ENCODE measurements around the gene BEX1.
A peak's percentile ranks its signal among the peaks of the same experiment; 100 is the strongest.
"Not testable (repeated sequence)": the region's sequence is repeated elsewhere in the genome, so short reads cannot be mapped to it uniquely, and the experiment has no call there.

Gene BEX1

DNA sequence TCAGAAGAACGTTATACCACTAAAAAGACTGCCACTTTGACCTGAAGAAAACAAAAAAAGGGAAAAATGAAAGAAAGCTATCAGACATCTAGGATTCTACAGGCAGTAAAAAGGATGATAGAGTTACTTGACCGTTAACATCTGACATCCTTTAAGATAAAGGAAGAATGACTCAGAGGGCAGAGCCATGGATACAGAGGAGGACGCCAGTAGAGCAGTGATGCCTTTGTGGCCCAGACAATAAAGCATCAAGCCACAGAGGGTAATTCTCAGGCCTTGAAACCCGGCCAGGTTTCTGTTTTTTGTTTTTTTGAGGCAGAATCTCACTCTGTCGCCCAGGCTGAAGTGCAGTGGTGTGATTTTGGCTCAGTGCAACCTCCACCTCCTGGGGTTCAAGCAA, 9.5 kb upstream of the BEX1 start:
- H3K4me1 ChIP-seq (ENCODE audit: control insufficient read depth in 1 of 2, insufficient read depth in 2 of 2, low read length in 2 of 2), result no peaks in the 10 kb centered on the region
- H3K36me3 ChIP-seq (ENCODE audit: control insufficient read depth in 1 of 2, insufficient read depth in 2 of 2, low read length in 2 of 2), result no peaks in the 10 kb centered on the region
- H3K4me3 ChIP-seq (ENCODE audit: low read depth in 1 of 2, low read length in 2 of 2), result no peak overlapping the region
- H3K9me3 ChIP-seq (ENCODE audit: control insufficient read depth in 1 of 2, low read length in 2 of 2), result no peaks in the 10 kb centered on the region
- no peaks in the 10 kb centered on the region for H3K27me3 ChIP-seq (ENCODE audit: low read depth, low read length)
- no peak overlapping the region for H3K27ac ChIP-seq (ENCODE audit: low read length)

DNA sequence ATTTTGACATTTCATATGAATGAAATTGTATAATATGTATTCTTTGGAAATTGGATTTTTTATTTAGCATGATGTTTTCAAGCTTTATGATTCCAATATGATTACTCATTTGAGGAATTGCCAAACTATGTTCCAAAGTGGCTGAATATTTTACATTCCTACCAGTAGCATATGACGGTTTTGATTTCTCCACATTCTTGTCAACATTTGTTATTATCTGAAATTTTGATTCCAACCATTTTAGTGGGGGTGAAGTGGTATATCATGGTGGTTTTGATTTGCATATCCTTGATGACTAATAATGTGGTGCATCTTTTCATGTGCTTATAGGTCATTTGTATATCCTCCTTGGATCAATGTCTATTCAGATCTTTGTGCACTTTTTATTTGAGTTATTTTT, 2.6 kb upstream of the BEX1 start:
- no peaks in the 10 kb centered on the region for H3K9me3 ChIP-seq (ENCODE audit: control insufficient read depth in 1 of 2, low read length in 2 of 2)
- no peak overlapping the region for H3K27ac ChIP-seq (ENCODE audit: low read length)
- H3K4me3 ChIP-seq (ENCODE audit: low read depth in 1 of 2, low read length in 2 of 2), result no peak overlapping the region
- H3K36me3 ChIP-seq (ENCODE audit: control insufficient read depth in 1 of 2, insufficient read depth in 2 of 2, low read length in 2 of 2), result no peaks in the 10 kb centered on the region
- no peaks in the 10 kb centered on the region for H3K4me1 ChIP-seq (ENCODE audit: control insufficient read depth in 1 of 2, insufficient read depth in 2 of 2, low read length in 2 of 2)
- no peaks in the 10 kb centered on the region for H3K27me3 ChIP-seq (ENCODE audit: low read depth, low read length)

- H3K27me3 ChIP-seq (ENCODE audit: low read depth, low read length), result no peaks in the 10 kb centered on the region
- H3K9me3 ChIP-seq (ENCODE audit: control insufficient read depth in 1 of 2, low read length in 2 of 2), result no peaks in the 10 kb centered on the region
- no peaks in the 10 kb centered on the region for H3K36me3 ChIP-seq (ENCODE audit: control insufficient read depth in 1 of 2, insufficient read depth in 2 of 2, low read length in 2 of 2)
- H3K27ac ChIP-seq (ENCODE audit: low read length), result no peak overlapping the region
- peak overlapping the region in 1 of 2 donors; percentile 59 for H3K4me3 ChIP-seq (ENCODE audit: low read depth in 1 of 2, low read length in 2 of 2)
- no peaks in the 10 kb centered on the region for H3K4me1 ChIP-seq (ENCODE audit: control insufficient read depth in 1 of 2, insufficient read depth in 2 of 2, low read length in 2 of 2)
These were observed 653 bp downstream of the BEX1 start for GRCh38 chrX:103063191-103063845.

- Histone ChIP-seq H3K4me3 (ENCODE audit: low read depth in 1 of 2, low read length in 2 of 2) (no peak overlapping the region), H3K27me3 (ENCODE audit: low read depth, low read length) (no peaks in the 10 kb centered on the region), H3K36me3 (ENCODE audit: control insufficient read depth in 1 of 2, insufficient read depth in 2 of 2, low read length in 2 of 2) (no peaks in the 10 kb centered on the region), H3K4me1 (ENCODE audit: control insufficient read depth in 1 of 2, insufficient read depth in 2 of 2, low read length in 2 of 2) (no peaks in the 10 kb centered on the region), H3K9me3 (ENCODE audit: control insufficient read depth in 1 of 2, low read length in 2 of 2) (no peaks in the 10 kb centered on the region), H3K27ac (ENCODE audit: low read length) (no peak overlapping the region)
These were observed 2.5 kb downstream of the BEX1 start for GRCh38 chrX:103061486-103061885.

- H3K4me1 ChIP-seq (ENCODE audit: control insufficient read depth in 1 of 2, insufficient read depth in 2 of 2, low read length in 2 of 2), result no peaks in the 10 kb centered on the region
- H3K4me3 ChIP-seq (ENCODE audit: low read depth in 1 of 2, low read length in 2 of 2), result no peak overlapping the region
- H3K27ac ChIP-seq (ENCODE audit: low read length), result no peak overlapping the region
- H3K27me3 ChIP-seq (ENCODE audit: low read depth, low read length), result no peaks in the 10 kb centered on the region
- no peaks in the 10 kb centered on the region for H3K9me3 ChIP-seq (ENCODE audit: control insufficient read depth in 1 of 2, low read length in 2 of 2)
- H3K36me3 ChIP-seq (ENCODE audit: control insufficient read depth in 1 of 2, insufficient read depth in 2 of 2, low read length in 2 of 2), result no peaks in the 10 kb centered on the region
These were observed 7.1 kb downstream of the BEX1 start for GRCh38 chrX:103056902-103057301.

DNA sequence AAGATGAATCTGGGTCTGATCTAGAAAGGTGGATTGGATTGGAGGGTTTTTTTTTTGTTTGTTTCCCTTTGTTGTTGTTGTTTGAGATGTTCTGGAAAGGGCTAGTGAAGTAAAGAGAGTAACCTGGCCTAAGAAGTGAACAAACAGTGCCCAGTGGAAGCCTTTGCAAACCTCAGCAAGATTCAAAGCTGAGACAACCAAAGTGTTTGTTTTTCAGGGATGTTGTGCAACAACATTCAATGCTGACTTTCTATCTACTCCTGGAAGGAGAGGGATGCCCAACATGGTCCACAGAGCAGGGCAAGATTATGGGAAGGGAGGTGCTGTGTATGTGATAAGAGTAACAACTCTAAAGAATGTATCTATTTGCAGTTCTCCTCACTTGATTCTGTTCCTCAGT, 11.3 kb downstream of the BEX1 start:
- H3K4me1 ChIP-seq (ENCODE audit: control insufficient read depth in 1 of 2, insufficient read depth in 2 of 2, low read length in 2 of 2), result no peaks in the 10 kb centered on the region
- H3K4me3 ChIP-seq (ENCODE audit: low read depth in 1 of 2, low read length in 2 of 2), result no peak overlapping the region
- H3K27me3 ChIP-seq (ENCODE audit: low read depth, low read length), result no peaks in the 10 kb centered on the region
- no peaks in the 10 kb centered on the region for H3K9me3 ChIP-seq (ENCODE audit: control insufficient read depth in 1 of 2, low read length in 2 of 2)
- no peaks in the 10 kb centered on the region for H3K36me3 ChIP-seq (ENCODE audit: control insufficient read depth in 1 of 2, insufficient read depth in 2 of 2, low read length in 2 of 2)
- H3K27ac ChIP-seq (ENCODE audit: low read length), result no peak overlapping the region

- H3K9me3 ChIP-seq (ENCODE audit: control insufficient read depth in 1 of 2, low read length in 2 of 2), result peaks cover 0 to 2% of the 10 kb centered on the region in 2 donors
- no peaks in the 10 kb centered on the region for H3K36me3 ChIP-seq (ENCODE audit: control insufficient read depth in 1 of 2, insufficient read depth in 2 of 2, low read length in 2 of 2)
- H3K4me3 ChIP-seq (ENCODE audit: low read depth in 1 of 2, low read length in 2 of 2), result no peak overlapping the region
- no peak overlapping the region for H3K27ac ChIP-seq (ENCODE audit: low read length)
- H3K27me3 ChIP-seq (ENCODE audit: low read depth, low read length), result no peaks in the 10 kb centered on the region
- no peaks in the 10 kb centered on the region for H3K4me1 ChIP-seq (ENCODE audit: control insufficient read depth in 1 of 2, insufficient read depth in 2 of 2, low read length in 2 of 2)
These were observed 12.6 kb downstream of the BEX1 start for GRCh38 chrX:103051260-103051789.

GRCh38 chrX:103033371-103033770, 30.6 kb downstream of the BEX1 start:
- H3K4me3 ChIP-seq (ENCODE audit: low read depth in 1 of 2, low read length in 2 of 2); H3K27ac ChIP-seq (ENCODE audit: low read length); H3K36me3 ChIP-seq (ENCODE audit: control insufficient read depth in 1 of 2, insufficient read depth in 2 of 2, low read length in 2 of 2); H3K9me3 ChIP-seq (ENCODE audit: control insufficient read depth in 1 of 2, low read length in 2 of 2); H3K4me1 ChIP-seq (ENCODE audit: control insufficient read depth in 1 of 2, insufficient read depth in 2 of 2, low read length in 2 of 2); H3K27me3 ChIP-seq (ENCODE audit: low read depth, low read length): not testable (repeated sequence)

DNA sequence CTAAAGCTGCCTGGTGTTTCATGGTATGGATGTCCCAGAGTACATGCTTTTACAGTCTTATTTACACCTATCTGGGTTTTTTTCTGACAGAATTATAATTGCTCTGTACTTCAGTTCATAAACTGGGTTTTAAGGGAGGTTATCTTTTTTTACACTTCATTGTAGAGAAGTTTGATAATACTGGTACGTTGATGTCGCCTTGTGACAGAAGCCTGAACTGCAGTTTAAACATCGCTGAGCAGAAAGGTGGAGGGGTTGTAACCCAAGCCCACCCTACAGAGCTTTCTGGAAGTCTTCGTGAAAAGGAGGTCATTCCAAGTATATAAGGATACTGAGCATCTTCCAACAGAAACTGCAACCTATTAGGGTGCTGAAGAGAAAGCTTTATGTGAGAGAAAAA, 46.4 kb downstream of the BEX1 start:
- H3K9me3 ChIP-seq (ENCODE audit: control insufficient read depth in 1 of 2, low read length in 2 of 2), result no peaks in the 10 kb centered on the region
- no peaks in the 10 kb centered on the region for H3K27me3 ChIP-seq (ENCODE audit: low read depth, low read length)
- H3K36me3 ChIP-seq (ENCODE audit: control insufficient read depth in 1 of 2, insufficient read depth in 2 of 2, low read length in 2 of 2), result no peaks in the 10 kb centered on the region
- no peaks in the 10 kb centered on the region for H3K4me1 ChIP-seq (ENCODE audit: control insufficient read depth in 1 of 2, insufficient read depth in 2 of 2, low read length in 2 of 2)
- H3K27ac ChIP-seq (ENCODE audit: low read length), result no peak overlapping the region
- no peak overlapping the region for H3K4me3 ChIP-seq (ENCODE audit: low read depth in 1 of 2, low read length in 2 of 2)

GRCh38 chrX:103012945-103013344, 51.0 kb downstream of the BEX1 start:
- H3K27ac ChIP-seq (ENCODE audit: low read length), result no peak overlapping the region
- no peaks in the 10 kb centered on the region for H3K4me1 ChIP-seq (ENCODE audit: control insufficient read depth in 1 of 2, insufficient read depth in 2 of 2, low read length in 2 of 2)
- H3K27me3 ChIP-seq (ENCODE audit: low read depth, low read length), result no peaks in the 10 kb centered on the region
- H3K9me3 ChIP-seq (ENCODE audit: control insufficient read depth in 1 of 2, low read length in 2 of 2), result no peaks in the 10 kb centered on the region
- H3K4me3 ChIP-seq (ENCODE audit: low read depth in 1 of 2, low read length in 2 of 2), result no peak overlapping the region
- H3K36me3 ChIP-seq (ENCODE audit: control insufficient read depth in 1 of 2, insufficient read depth in 2 of 2, low read length in 2 of 2), result no peaks in the 10 kb centered on the region
